ENCODE data around the gene FREM1. TPM values are rescaled to one million over a fixed set of nuclear protein-coding genes. Genes with fewer than 3 reads are reported as not detected.

The FREM1 gene
- total RNA-seq, 1 donor from 2014 or later = 0.52 TPM

- H3K4me3 ChIP-seq (ENCODE audit: insufficient read depth, low read depth, low read length) = no peak overlapping the region
- H3K9me3 ChIP-seq (ENCODE audit: insufficient read depth, low read depth, low read length) = no peaks in the 10 kb centered on the region
- Mint-ChIP-seq H3K4me3 (ENCODE audit: unreplicated experiment) (no peak overlapping the region), H3K9me3 (ENCODE audit: unreplicated experiment) (no peaks in the 10 kb centered on the region), H3K36me3 (ENCODE audit: low read depth, unreplicated experiment) (no peaks in the 10 kb centered on the region), H3K4me1 (ENCODE audit: low read depth, unreplicated experiment) (no peaks in the 10 kb centered on the region), H3K27me3 (ENCODE audit: low read depth, unreplicated experiment) (no peaks in the 10 kb centered on the region), H3K27ac (ENCODE audit: unreplicated experiment) (no peak overlapping the region)
- no peaks in the 10 kb centered on the region for H3K4me1 ChIP-seq (ENCODE audit: insufficient read depth, low read length)
- no peak overlapping the region for H3K4me2 ChIP-seq (ENCODE audit: low read length)
- H3K36me3 ChIP-seq (ENCODE audit: insufficient read depth, low read length) = no peaks in the 10 kb centered on the region
- H3K27me3 ChIP-seq (ENCODE audit: insufficient read depth, low read length) = no peaks in the 10 kb centered on the region
- H2AFZ ChIP-seq (ENCODE audit: low read depth, low read length) = no peak overlapping the region
- no peaks in the 10 kb centered on the region for H4K20me1 ChIP-seq (ENCODE audit: insufficient read depth, low read length)
- no peaks in the 10 kb centered on the region for H3K79me2 ChIP-seq (ENCODE audit: insufficient read depth, low read length)
- no peak overlapping the region for H3K27ac ChIP-seq (ENCODE audit: low read depth, low read length)
- no peak for FAIRE-seq
- DNase-seq (ENCODE audit: low read depth) = no peak
- no peak overlapping the region for H3K9ac ChIP-seq (ENCODE audit: low read length)
- no peak for TF ChIP-seq EZH2 (IDR thresholded peaks at IDR 0.05; ENCODE audit: insufficient read depth, low read length)
- TF ChIP-seq, protein P1, sequence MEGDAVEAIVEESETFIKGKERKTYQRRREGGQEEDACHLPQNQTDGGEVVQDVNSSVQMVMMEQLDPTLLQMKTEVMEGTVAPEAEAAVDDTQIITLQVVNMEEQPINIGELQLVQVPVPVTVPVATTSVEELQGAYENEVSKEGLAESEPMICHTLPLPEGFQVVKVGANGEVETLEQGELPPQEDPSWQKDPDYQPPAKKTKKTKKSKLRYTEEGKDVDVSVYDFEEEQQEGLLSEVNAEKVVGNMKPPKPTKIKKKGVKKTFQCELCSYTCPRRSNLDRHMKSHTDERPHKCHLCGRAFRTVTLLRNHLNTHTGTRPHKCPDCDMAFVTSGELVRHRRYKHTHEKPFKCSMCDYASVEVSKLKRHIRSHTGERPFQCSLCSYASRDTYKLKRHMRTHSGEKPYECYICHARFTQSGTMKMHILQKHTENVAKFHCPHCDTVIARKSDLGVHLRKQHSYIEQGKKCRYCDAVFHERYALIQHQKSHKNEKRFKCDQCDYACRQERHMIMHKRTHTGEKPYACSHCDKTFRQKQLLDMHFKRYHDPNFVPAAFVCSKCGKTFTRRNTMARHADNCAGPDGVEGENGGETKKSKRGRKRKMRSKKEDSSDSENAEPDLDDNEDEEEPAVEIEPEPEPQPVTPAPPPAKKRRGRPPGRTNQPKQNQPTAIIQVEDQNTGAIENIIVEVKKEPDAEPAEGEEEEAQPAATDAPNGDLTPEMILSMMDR (IDR thresholded peaks at IDR 0.05; ENCODE audit: insufficient read depth, low read depth, low read length) = no peak
These were observed 129.5 kb downstream of the FREM1 start for GRCh38 chr9:14780693-14781092.

DNA sequence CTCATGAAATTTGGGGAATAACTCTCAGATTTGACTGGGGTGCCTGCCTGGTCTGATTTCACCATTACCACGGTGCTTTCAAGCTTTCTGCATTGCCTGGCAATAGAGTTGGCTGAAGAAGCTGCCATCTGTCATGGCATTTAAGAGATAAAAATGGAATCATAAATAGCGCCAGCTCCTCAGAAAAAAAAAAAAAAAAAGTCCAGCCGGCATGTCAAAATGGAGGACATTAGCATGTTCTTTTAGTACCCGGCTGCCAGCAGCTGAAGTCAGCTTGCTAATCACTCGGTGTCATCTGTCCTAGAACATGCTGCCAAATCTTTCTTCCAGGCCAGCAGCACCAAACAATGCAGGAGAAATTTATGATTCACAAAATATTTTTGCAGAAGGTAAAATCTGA is 130.0 kb downstream of the FREM1 start:
- Mint-ChIP-seq H3K4me3 (ENCODE audit: unreplicated experiment) (no peak overlapping the region), H3K27ac (ENCODE audit: unreplicated experiment) (no peak overlapping the region), H3K36me3 (ENCODE audit: low read depth, unreplicated experiment) (no peaks in the 10 kb centered on the region), H3K27me3 (ENCODE audit: low read depth, unreplicated experiment) (no peaks in the 10 kb centered on the region), H3K9me3 (ENCODE audit: unreplicated experiment) (no peaks in the 10 kb centered on the region), H3K4me1 (ENCODE audit: low read depth, unreplicated experiment) (no peaks in the 10 kb centered on the region)
- H3K4me1 ChIP-seq (ENCODE audit: insufficient read depth, low read length) = no peaks in the 10 kb centered on the region
- TF ChIP-seq EZH2 (IDR thresholded peaks at IDR 0.05; ENCODE audit: insufficient read depth, low read length) = no peak
- TF ChIP-seq, protein P1 (IDR thresholded peaks at IDR 0.05; ENCODE audit: insufficient read depth, low read depth, low read length) = no peak
- no peaks in the 10 kb centered on the region for H3K36me3 ChIP-seq (ENCODE audit: insufficient read depth, low read length)
- no peaks in the 10 kb centered on the region for H3K79me2 ChIP-seq (ENCODE audit: insufficient read depth, low read length)
- no peak overlapping the region for H2AFZ ChIP-seq (ENCODE audit: low read depth, low read length)
- no peak overlapping the region for H3K4me3 ChIP-seq (ENCODE audit: insufficient read depth, low read depth, low read length)
- no peaks in the 10 kb centered on the region for H3K9me3 ChIP-seq (ENCODE audit: insufficient read depth, low read depth, low read length)
- DNase-seq (ENCODE audit: low read depth) = no peak
- FAIRE-seq = no peak
- H4K20me1 ChIP-seq (ENCODE audit: insufficient read depth, low read length) = no peaks in the 10 kb centered on the region
- no peak overlapping the region for H3K27ac ChIP-seq (ENCODE audit: low read depth, low read length)
- no peak overlapping the region for H3K9ac ChIP-seq (ENCODE audit: low read length)
- H3K27me3 ChIP-seq (ENCODE audit: insufficient read depth, low read length) = no peaks in the 10 kb centered on the region
- H3K4me2 ChIP-seq (ENCODE audit: low read length) = no peak overlapping the region

GRCh38 chr9:14779566-14780022 is 130.6 kb downstream of the FREM1 start:
- Histone ChIP-seq H3K27ac (ENCODE audit: low read depth, low read length) (no peak overlapping the region), H4K20me1 (ENCODE audit: insufficient read depth, low read length) (no peaks in the 10 kb centered on the region), H3K79me2 (ENCODE audit: insufficient read depth, low read length) (no peaks in the 10 kb centered on the region), H3K4me3 (ENCODE audit: insufficient read depth, low read depth, low read length) (no peak overlapping the region), H3K36me3 (ENCODE audit: insufficient read depth, low read length) (no peaks in the 10 kb centered on the region), H3K9ac (ENCODE audit: low read length) (no peak overlapping the region), H2AFZ (ENCODE audit: low read depth, low read length) (no peak overlapping the region), H3K4me2 (ENCODE audit: low read length) (no peak overlapping the region), H3K9me3 (ENCODE audit: insufficient read depth, low read depth, low read length) (no peaks in the 10 kb centered on the region), H3K4me1 (ENCODE audit: insufficient read depth, low read length) (no peaks in the 10 kb centered on the region), H3K27me3 (ENCODE audit: insufficient read depth, low read length) (no peaks in the 10 kb centered on the region)
- no peak overlapping the region for H3K27ac Mint-ChIP-seq (ENCODE audit: unreplicated experiment)
- FAIRE-seq (no peak), DNase-seq (ENCODE audit: low read depth) (no peak)
- no peaks in the 10 kb centered on the region for H3K27me3 Mint-ChIP-seq (ENCODE audit: low read depth, unreplicated experiment)
- no peaks in the 10 kb centered on the region for H3K36me3 Mint-ChIP-seq (ENCODE audit: low read depth, unreplicated experiment)
- H3K9me3 Mint-ChIP-seq (ENCODE audit: unreplicated experiment) = no peaks in the 10 kb centered on the region
- H3K4me1 Mint-ChIP-seq (ENCODE audit: low read depth, unreplicated experiment) = no peaks in the 10 kb centered on the region
- TF ChIP-seq, protein P1 (IDR thresholded peaks at IDR 0.05; ENCODE audit: insufficient read depth, low read depth, low read length) = no peak
- no peak for TF ChIP-seq EZH2 (IDR thresholded peaks at IDR 0.05; ENCODE audit: insufficient read depth, low read length)
- H3K4me3 Mint-ChIP-seq (ENCODE audit: unreplicated experiment) = no peak overlapping the region
